Fibroblast of lung (primary cell): Measurements from ENCODE around the gene ZNF554. TPM values are rescaled to one million over a fixed set of nuclear protein-coding genes. Genes with fewer than 3 reads are reported as not detected.

ENCODE experiments used
- DNase-seq, 2 donors: peaks; one replicate each; pipeline versions ENCODE4 v3.0.0 to v3.0.0-alpha.2; 2010; ENCODE audit warnings: low read depth in 2 of 2
- H2AFZ ChIP-seq: 2 replicates; pipeline ENCODE4 v1.5.1; 2012; ENCODE audit warnings: low read length, control low read depth, inconsistent platforms
- H3K27ac ChIP-seq: 2 replicates; pipeline ENCODE4 v1.5.1; 2011; ENCODE audit warnings: low read length, control low read depth; ENCODE audit not compliant: insufficient read depth
- H3K27me3 ChIP-seq: 2 replicates; pipeline ENCODE4 v1.5.1; 2011; ENCODE audit warnings: mild to moderate bottlenecking, low read length; ENCODE audit not compliant: control insufficient read depth, insufficient read depth
- H3K36me3 ChIP-seq: 2 replicates; pipeline ENCODE4 v1.5.1; 2011; ENCODE audit warnings: low read length; ENCODE audit not compliant: control insufficient read depth, insufficient read depth
- H3K4me1 ChIP-seq: 2 replicates; pipeline ENCODE4 v1.5.1; 2011; ENCODE audit warnings: low read length; ENCODE audit not compliant: control insufficient read depth, insufficient read depth; ENCODE audit errors: extremely low read depth
- H3K4me2 ChIP-seq: 2 replicates; pipeline ENCODE4 v1.5.1; 2011; ENCODE audit warnings: low read length, control low read depth; ENCODE audit not compliant: insufficient read depth; ENCODE audit errors: extremely low read depth
- H3K4me3 ChIP-seq, 4 experiments: fragments of 200-600 bp in 1 of 4; sonication (generic) in 1 of 4; replicated peaks in 1 of 4; 2 replicates each; pipeline ENCODE4 v1.5.1; 2011 to 2016; ENCODE audit warnings: low read length in 4 of 4, low read depth in 3 of 4, mild to moderate bottlenecking in 3 of 4, control low read depth in 2 of 4, inconsistent platforms in 1 of 4, mixed read lengths in 1 of 4; ENCODE audit not compliant: insufficient read depth in 1 of 4; ENCODE audit errors: control extremely low read depth in 1 of 4
- H3K79me2 ChIP-seq: 2 replicates; pipeline ENCODE4 v1.5.1; 2012; ENCODE audit warnings: mild to moderate bottlenecking, low read length, inconsistent platforms; ENCODE audit not compliant: control insufficient read depth, insufficient read depth
- H3K9ac ChIP-seq: 2 replicates; pipeline ENCODE4 v1.5.1; 2011; ENCODE audit warnings: mild to moderate bottlenecking, low read length, control low read depth; ENCODE audit not compliant: insufficient read depth
- H3K9me3 ChIP-seq: 2 replicates; pipeline ENCODE4 v1.5.1; 2012; ENCODE audit warnings: low read depth, low read length; ENCODE audit not compliant: control insufficient read depth, insufficient read depth
- H4K20me1 ChIP-seq: 2 replicates; pipeline ENCODE4 v1.5.1; 2011; ENCODE audit warnings: low read length; ENCODE audit not compliant: control insufficient read depth, insufficient read depth; ENCODE audit errors: extremely low read depth
- EZH2 ChIP-seq: IDR thresholded peaks from 2 replicates; pipeline ENCODE4 v1.5.1; 2012; ENCODE audit warnings: low read length, control low read depth, mild to moderate bottlenecking; ENCODE audit errors: missing control alignments
- polyA plus RNA-seq, 2 donors: library from polyadenylated mRNA; depleted of rRNA in 1 of 2; stranded (reverse) in 1 of 2; unstranded in 1 of 2; fragments of >200 nt; gene quantifications; 2 replicates each; pipeline ENCODE4 v1.2.1, GENCODE V29; 2011 to 2012; ENCODE audit warnings: missing spikeins in 1 of 2
- total RNA-seq: library from RNA; depleted of rRNA; stranded (reverse); fragments of >200 nt; gene quantifications from 2 replicates; pipeline ENCODE4 v1.2.1, GENCODE V29; 2014
- TF ChIP-seq, protein P1 (sequence below), 2 donors: IDR thresholded peaks in 1 of 2; conservative IDR thresholded peaks in 1 of 2; 1 replicate in 1 of 2; 2 replicates in 1 of 2; pipeline ENCODE4 v1.5.1; 2011 to 2012; ENCODE audit warnings: low read length in 2 of 2, control low read depth in 1 of 2, inconsistent platforms in 1 of 2, low read depth in 1 of 2, mild to moderate bottlenecking in 1 of 2

The ZNF554 gene
- total and polyA plus RNA-seq, 2 donors (not counting 1 experiment from before 2014, with no cell fraction given) = 2.0 to 5.8 TPM

DNA sequence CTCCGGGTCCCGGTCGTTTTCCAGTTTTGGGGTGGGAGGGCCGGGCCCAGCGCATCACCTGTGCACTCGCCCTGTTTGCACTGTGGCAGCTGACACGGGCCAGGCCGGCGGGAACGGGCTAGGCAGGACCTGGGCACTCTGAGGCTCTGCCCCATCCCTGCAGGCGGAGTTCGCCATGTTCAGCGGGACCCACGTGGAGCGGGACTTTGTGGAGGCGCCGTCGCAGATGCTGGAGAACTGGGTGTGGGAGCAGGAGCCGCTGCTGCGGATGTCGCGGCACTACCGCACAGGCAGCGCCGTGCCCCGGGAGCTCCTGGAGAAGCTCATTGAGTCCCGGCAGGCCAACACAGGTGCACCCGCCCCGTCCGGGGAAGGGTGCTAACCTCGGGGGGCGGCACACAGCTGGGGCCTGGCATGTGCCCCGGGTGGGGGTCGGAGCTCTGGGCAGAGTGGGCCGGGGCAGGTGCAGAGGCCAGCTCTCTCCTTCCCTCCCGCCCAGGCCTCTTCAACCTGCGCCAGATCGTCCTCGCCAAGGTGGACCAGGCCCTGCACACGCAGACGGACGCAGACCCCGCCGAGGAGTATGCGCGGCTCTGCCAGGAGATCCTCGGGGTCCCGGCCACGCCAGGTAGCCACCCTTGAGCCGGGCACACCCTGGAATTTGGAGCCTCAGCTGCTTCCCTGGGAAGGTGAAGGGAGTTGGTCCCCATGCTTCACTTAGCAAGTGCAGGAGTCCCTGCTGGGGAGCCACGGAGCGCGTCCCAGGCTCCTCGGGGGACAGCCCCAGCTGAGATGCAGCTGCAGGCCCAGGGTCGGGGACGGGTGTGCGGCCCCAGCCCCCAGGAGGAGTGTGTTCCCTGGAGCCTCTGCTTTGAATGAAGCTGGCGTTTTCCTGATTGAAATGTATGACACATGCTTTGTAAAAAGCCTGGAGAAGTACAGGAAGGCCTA is 9.3 kb upstream of the ZNF554 start:
- Histone ChIP-seq H3K4me1 (no peaks in the 10 kb centered on the region), H3K36me3 (peaks cover 15% of the 10 kb centered on the region), H3K9me3 (no peaks in the 10 kb centered on the region), H3K9ac (no peak overlapping the region), H2AFZ (no peak overlapping the region), H3K4me2 (no peak overlapping the region), H3K27me3 (no peaks in the 10 kb centered on the region), H3K79me2 (no peaks in the 10 kb centered on the region), H4K20me1 (no peaks in the 10 kb centered on the region), H3K4me3 (no peak overlapping the region), H3K27ac (no peak overlapping the region)
- TF ChIP-seq EZH2 = no peak
- TF ChIP-seq, protein P1, sequence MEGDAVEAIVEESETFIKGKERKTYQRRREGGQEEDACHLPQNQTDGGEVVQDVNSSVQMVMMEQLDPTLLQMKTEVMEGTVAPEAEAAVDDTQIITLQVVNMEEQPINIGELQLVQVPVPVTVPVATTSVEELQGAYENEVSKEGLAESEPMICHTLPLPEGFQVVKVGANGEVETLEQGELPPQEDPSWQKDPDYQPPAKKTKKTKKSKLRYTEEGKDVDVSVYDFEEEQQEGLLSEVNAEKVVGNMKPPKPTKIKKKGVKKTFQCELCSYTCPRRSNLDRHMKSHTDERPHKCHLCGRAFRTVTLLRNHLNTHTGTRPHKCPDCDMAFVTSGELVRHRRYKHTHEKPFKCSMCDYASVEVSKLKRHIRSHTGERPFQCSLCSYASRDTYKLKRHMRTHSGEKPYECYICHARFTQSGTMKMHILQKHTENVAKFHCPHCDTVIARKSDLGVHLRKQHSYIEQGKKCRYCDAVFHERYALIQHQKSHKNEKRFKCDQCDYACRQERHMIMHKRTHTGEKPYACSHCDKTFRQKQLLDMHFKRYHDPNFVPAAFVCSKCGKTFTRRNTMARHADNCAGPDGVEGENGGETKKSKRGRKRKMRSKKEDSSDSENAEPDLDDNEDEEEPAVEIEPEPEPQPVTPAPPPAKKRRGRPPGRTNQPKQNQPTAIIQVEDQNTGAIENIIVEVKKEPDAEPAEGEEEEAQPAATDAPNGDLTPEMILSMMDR (conservative IDR thresholded peaks at IDR 0.05 in 1 of 2, IDR thresholded peaks at IDR 0.05 in 1 of 2; ENCODE audit: low read depth in 1 of 2, low read length in 2 of 2) = no peak
- no peak for DNase-seq

DNA sequence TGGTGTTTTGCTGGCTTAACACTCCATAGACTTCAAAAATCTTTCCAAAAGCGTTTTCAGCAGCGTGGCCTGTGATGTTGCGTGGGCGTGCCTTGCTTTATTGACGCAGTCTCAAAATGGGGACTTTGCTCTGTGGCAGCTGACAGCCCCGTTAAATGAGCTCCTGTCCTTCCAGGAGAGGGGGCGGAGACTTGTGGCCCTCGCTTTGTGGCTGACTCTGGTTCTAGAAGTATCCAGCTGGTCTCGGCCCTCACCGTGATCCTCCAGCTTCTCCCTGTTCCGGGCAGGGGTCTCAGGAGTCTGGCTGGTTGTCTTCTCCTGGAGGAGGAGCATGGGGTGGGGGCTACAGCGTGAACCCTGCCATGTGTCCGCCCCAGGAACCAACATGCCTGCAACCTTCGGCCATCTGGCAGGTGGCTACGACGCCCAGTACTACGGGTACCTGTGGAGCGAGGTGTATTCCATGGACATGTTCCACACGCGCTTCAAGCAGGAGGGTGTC is 8.4 kb upstream of the ZNF554 start:
- Histone ChIP-seq H3K36me3 (peaks cover 14% of the 10 kb centered on the region), H4K20me1 (no peaks in the 10 kb centered on the region), H3K79me2 (no peaks in the 10 kb centered on the region), H3K27me3 (no peaks in the 10 kb centered on the region), H3K9ac (no peak overlapping the region), H3K4me3 (no peak overlapping the region), H2AFZ (no peak overlapping the region), H3K9me3 (no peaks in the 10 kb centered on the region), H3K4me1 (no peaks in the 10 kb centered on the region), H3K27ac (no peak overlapping the region), H3K4me2 (no peak overlapping the region)
- DNase-seq = no peak
- no peak for TF ChIP-seq EZH2
- TF ChIP-seq, protein P1 (conservative IDR thresholded peaks at IDR 0.05 in 1 of 2, IDR thresholded peaks at IDR 0.05 in 1 of 2; ENCODE audit: low read depth in 1 of 2, low read length in 2 of 2) = no peak

DNA sequence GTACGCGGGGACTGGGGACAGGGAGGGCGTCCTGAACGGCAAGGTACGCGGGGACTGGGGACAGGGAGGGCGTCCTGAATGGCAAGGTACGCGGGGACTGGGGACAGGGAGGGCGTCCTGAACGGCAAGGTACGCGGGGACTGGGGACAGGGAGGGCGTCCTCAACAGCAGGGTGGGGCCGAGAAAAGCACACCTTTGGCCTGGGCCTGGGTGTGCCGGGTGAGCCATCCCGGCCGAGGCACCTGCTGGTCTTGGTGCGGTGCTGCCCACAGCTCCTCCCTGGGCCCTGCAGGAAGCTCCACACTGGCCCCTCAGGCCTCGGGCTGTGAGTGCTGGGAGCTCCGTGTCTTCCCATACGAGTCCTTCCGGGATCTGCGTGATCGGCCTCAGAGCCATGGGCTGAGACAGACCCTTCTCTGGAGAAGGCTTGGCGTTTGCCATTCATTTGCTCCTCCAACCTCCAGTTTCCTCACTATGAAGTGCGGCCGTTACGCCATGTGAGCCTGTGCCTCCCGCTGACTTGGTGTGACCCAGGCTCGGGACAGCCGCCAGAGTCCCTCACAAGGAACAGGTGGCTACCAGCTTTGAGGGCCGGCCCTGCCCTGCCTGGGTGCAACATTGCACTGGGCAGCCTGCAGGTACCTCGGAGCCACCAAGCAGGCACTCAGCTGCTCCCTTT is 7.8 kb upstream of the ZNF554 start:
- Histone ChIP-seq H3K27me3 (no peaks in the 10 kb centered on the region), H2AFZ (no peak overlapping the region), H3K4me1 (no peaks in the 10 kb centered on the region), H3K9me3 (no peaks in the 10 kb centered on the region), H3K4me3 (no peak overlapping the region), H4K20me1 (no peaks in the 10 kb centered on the region), H3K9ac (no peak overlapping the region), H3K36me3 (peaks cover 10% of the 10 kb centered on the region), H3K4me2 (no peak overlapping the region), H3K27ac (no peak overlapping the region), H3K79me2 (no peaks in the 10 kb centered on the region)
- no peak for TF ChIP-seq EZH2
- TF ChIP-seq, protein P1 (conservative IDR thresholded peaks at IDR 0.05 in 1 of 2, IDR thresholded peaks at IDR 0.05 in 1 of 2; ENCODE audit: low read depth in 1 of 2, low read length in 2 of 2) = no peak
- DNase-seq = no peak
